GM19468 (cell line): ENCODE data around the gene BCL6.
A peak's percentile ranks its signal among the peaks of the same experiment; 100 is the strongest.
"Not testable (repeated sequence)": the region's sequence is repeated elsewhere in the genome, so short reads cannot be mapped to it uniquely, and the experiment has no call there.

Experiments
- ATAC-seq: cut with Tn5 transposase; IDR thresholded peaks from one replicate; pipeline ENCODE4 v1.9.1; 2021; ENCODE audit warnings: mild to moderate bottlenecking, moderate library complexity, moderate number of reproducible peaks; ENCODE audit not compliant: unreplicated experiment; ENCODE audit errors: extremely low read depth

Gene BCL6

DNA sequence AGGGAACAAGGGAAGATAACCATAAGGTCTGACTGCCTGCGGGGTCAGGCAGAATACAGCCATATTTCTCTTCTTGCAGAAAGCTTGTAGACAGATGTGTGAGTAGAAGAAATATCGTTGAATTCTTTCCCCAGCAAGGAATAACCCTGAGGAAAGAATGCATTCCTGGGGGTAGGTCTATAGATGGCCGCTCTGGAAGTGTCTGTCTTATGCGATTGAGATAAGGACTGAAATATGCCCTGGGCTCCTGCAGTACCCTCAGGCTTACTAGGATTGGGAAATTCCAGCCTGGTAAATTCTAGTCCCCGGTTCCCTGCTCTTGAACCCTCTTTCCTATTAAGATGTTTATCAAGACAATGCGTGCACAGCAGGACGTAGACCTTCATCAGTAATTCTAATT lies 59.3 kb downstream of the BCL6 start:
- no peak for ATAC-seq

DNA sequence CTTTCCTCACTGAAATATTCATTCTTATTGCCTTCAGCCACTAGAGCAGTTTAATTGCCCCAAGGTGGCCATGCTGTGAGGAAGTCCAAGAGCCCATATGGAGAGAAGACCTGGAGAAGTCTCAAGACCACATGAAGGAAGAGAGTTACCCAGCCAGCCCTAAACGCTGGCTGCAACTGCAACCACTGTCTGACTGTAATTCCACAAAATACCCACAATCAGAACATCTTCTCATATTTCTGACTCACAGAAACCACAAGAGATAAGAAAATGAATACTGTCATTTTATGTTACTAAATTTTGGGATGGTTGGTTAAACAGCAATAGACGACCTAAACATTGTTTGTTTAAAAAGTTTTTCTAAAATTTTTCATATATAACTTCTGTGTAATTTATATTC lies 60.4 kb downstream of the BCL6 start:
- no peak for ATAC-seq

DNA sequence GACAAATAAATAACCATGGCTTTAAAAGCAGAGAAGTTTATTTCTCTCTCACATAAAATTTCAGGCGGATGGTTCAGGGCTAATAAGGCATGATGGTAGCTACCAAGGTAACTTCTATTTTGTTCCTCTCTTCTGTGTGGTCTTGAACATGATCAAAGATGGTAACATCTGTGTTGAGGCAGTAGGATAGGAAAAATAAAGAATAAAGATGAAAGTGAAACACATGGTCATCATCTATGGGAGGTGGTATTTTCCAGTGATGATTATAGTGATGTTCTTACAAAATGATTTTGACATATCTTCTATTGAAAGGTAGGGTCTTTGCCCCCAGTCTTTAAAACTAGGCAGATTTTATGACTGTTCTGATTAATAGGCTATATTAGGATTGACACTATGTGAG lies 60.8 kb downstream of the BCL6 start:
- no peak for ATAC-seq

DNA sequence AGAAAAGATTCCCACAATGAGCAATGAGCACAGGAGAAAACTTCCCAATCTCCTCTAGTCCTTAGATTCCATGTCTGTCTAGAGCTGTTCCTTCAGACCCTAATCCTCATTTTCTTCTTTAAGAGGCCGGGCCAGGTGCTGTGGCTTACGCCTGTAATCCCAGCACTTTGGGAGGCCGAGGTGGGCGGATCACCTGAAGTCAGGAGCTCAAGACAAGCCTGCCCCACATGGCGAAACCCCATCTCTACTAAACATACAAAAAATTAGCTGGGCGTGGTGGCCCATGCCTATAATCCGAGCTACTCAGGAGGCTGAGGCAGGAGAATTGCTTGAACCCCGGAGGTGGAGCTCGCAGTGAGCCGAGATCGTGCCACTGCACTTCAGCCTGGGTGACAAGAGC lies 63.5 kb downstream of the BCL6 start:
- ATAC-seq = not testable (repeated sequence)

DNA sequence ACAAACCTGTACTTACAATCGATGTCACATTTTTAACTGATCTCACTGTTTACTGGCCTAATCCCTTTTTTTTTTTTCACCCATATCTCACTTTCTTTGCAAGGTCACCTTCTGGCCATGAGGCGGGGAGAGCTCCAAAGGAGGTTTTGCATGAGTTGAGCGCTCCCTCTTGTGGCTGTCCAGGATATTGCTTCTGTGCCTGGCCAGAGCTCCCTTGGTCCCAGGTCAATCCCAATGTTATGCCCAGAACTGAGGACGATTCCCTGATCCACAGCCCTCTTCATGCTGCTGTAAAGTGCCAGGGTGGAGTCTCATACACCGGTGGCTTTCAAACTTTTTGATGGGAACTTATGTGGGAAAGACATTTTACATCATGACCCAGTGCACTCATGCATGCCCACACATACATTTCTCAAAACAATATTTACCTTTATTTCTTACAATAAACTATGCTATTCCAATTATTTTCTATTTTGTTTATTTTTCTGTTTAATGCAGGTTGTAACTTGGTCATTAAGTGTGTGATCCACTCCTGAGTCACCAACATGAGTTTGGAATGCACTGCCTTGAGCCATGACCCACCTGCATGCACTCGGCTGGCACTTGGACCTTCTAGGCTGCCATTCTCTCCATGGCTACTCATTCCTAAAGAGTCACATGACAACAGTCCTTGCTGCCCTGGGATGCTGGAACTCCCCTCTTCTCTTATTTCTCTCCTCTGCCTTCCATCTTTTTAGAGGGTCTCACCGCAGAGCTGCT lies 65.5 kb downstream of the BCL6 start:
- ATAC-seq = peak; percentile 53

DNA sequence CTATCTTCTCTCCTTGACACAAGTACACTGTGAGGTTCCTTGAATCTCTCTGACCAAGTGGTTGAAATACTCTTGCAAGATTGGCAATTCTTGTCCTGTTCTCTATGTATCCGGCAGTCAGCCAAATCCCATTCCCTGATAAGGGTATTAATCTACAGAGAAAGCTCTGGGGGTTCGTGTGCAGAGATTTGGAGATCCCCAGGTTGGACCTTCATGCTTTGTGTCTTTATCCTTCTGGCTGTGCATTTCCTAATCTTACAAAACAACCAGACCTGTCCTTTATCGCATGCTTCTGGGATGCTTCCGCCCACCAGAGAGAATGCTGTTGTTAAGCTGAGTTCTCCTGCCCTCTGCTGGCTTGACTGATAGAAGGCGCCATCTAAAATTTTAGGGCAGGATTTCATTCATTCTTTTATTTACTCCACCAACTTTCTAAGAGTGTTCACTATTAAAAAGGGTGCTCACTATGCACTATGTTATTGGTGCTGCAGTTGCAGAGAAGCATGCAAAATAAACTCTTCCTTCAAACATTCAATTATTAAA lies 66.5 kb downstream of the BCL6 start:
- no peak for ATAC-seq

DNA sequence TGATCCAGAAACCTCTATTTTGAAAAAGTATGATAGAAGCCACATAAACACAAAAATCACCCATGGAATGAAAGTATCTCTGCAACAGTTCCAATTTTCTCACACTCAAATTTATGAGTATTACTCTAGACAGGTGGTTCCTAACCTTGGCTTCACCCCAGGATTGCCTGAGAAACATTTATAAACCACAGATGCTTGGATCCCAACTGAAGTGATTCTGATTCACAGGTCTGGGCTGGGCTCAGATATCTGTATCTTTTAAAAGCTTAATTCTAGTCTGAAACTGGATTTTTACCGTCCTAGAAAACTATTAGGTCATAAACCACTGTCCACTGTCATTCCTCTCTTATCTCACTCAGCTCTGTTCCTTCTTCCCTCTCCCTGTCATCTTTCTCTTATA lies 67.7 kb downstream of the BCL6 start:
- no peak for ATAC-seq

DNA sequence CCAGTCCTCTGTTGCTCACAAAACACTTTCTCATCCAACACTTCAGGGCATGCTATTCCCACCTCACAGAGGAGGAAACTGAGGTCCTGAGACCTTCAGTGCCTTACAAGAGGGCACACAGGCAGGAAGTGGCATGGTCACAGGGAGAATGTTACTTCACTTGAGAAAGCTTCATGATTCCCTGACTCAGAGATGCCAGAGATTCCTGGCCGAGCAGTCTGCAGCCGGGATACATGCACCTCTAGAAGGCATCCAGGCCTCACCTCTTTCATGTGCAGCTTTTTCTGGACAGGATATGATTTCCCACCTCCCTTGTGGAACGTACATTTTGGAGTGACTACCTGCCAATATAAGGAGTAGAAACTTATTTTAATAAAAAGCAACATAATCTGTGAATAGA lies 72.3 kb downstream of the BCL6 start:
- ATAC-seq = no peak
